ENCODE results near the gene MFSD6.

Gene MFSD6

DNA sequence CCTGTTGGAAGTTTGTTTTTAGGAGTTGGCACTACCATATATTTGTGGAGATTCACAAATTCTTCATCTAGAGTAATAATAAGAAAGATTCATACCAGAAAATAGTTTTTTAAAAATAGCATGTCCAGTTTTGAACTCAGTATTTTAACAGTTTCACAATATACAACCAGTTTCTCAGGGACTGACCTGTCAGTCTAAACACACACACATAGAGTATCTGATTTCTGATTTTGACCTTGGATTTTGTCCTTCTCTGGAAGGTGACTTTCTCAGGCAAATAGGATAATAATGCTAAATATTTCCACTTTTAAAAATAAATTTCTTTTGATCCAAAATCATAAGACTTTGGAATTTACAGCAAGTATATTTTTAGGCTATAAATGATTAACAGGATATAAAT, 32.0 kb downstream of the MFSD6 start:
- no peak for DNase-seq (ENCODE audit: low read depth)

DNA sequence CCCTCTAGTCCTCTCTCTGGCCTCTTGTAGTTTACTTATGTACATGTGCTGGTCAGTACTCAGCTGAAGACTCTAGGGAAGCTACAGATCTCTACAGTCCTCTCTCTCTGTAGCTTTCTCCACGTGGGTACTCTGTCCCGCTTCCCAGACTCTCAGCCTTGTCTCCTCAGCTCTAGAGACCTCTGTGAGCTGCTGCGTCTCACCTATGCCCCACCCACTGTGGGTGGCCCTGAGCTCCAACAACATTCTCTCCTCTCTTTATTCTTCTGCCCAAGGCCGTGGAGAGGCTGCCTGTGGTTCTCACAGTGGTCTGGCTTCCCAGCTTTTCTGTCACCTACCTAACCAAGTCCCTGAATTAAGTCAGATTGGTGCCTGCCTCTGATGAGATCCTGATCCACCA, 33.4 kb downstream of the MFSD6 start:
- no peak for DNase-seq (ENCODE audit: low read depth)

DNA sequence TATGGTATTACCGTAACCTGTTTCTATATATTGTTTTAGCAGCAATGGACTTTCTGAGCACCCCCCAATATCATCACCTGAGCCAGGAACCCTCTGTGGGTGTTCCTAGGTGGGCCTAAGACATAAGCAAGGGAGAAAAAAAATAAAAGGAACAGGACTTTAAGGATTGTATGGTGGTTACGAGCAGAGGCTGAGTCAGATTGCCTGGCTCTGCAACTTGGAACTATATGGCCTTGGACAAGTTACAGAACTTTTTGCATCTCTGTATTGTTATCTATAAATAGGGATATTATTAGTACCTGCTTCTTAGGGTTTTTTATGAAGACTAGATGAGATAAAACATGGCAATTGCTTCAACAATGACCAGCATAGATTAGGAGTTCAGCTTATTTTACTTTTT, 34.9 kb downstream of the MFSD6 start:
- DNase-seq (ENCODE audit: low read depth), result no peak

DNA sequence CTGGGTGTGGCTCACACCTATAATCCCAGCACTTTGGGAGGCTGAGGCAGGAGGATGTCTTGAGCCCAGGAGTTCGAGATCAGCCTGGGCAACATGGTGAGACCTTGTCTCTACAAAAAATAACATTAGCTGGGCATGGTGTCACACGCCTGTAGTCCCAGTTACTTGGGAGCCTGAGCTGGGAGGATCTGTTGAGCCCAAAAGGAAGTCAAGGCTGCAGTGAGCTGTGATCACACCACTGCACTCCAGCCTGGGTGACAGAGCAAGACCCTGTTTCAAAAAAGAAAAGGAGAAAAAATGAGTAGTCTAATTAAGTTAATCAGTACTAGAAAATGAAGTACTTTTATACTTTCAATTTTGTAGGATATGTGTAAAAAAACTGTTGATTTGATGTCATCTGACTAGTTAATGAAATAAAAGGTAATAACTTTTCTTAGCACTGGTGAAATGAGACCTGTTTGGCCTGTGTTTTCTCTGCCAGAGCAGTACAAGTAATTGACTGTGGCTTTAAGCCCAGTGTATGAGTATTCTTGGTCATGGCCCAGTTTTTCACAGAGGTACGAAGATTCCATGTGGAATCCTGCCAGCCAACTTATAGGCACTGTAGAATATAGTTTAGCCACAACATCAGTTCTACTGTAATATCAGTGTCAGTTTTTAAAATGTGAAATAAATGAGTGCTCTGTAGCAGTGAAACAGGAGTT, 35.8 kb downstream of the MFSD6 start:
- DNase-seq (ENCODE audit: low read depth), result peak; percentile 4

GRCh38 chr2:190444976-190445375, 36.8 kb downstream of the MFSD6 start:
- no peak for DNase-seq (ENCODE audit: low read depth)

DNA sequence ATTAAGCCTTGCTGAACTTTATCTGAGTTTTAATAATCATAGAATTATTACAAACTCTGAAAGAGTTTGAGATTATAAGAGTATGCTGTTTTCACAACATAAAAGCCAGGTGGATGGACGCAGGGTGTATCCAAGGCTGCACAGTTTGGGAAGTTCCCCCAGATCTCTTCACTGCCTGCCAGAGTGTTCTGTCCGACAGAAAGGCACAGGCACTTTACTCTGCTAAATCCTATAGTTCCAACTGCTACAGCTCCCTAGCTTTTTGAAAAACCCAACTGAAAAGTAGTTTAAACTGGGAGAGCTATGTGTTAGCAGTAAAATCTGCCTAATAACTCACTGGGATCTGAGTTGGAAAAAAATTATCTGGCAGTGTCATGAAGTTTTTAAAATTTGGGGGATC, 38.0 kb downstream of the MFSD6 start:
- DNase-seq (ENCODE audit: low read depth), result no peak

- no peak for DNase-seq (ENCODE audit: low read depth)
These were observed 38.8 kb downstream of the MFSD6 start for GRCh38 chr2:190446750-190447516.

- no peak for DNase-seq (ENCODE audit: low read depth)
These were observed 39.6 kb downstream of the MFSD6 start for GRCh38 chr2:190447766-190448165.

DNA sequence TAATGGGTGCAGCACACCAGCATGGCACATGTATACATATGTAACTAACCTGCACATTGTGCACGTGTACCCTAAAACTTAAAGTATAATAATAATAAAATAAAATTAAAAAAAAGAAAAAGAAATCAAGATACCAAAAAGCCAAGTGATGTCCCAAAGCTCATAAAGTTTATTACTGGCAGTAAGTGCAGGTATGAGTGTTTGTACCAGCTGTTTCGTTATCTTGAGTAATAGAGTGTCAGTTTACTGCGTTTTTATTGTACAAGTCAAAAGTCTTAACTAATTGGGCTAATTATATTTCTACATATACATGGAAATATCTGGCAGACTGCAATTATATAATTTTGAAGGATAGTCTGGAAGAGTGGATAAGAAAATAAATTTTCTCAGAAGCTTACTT, 41.8 kb downstream of the MFSD6 start:
- DNase-seq (ENCODE audit: low read depth), result no peak

- DNase-seq (ENCODE audit: low read depth), result no peak
These were observed 42.2 kb downstream of the MFSD6 start for GRCh38 chr2:190450363-190450762.

- DNase-seq (ENCODE audit: low read depth), result peak; percentile 66
These were observed 43.5 kb downstream of the MFSD6 start for GRCh38 chr2:190451561-190452176.

DNA sequence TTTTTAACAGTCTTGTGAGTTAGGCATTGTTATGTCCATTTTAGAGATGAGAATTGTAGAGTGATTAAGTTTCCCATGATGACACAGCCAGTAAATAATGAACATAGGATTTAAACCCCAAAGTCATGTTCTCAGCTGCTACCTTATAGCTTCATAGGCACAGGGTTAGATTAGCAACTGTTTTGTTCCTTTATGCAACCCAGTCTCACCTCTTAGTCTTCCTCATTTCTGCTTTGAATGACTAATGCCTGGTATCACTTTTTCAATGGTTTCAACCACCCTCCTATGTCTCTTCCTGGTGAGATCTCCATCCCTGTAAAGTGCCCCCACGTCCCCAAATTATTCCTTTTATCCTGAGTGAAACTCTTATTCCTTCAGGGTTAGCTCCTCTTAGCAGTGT, 44.3 kb downstream of the MFSD6 start:
- no peak for DNase-seq (ENCODE audit: low read depth)

- no peak for DNase-seq (ENCODE audit: low read depth)
These were observed 46.6 kb downstream of the MFSD6 start for GRCh38 chr2:190454795-190455194.

DNA sequence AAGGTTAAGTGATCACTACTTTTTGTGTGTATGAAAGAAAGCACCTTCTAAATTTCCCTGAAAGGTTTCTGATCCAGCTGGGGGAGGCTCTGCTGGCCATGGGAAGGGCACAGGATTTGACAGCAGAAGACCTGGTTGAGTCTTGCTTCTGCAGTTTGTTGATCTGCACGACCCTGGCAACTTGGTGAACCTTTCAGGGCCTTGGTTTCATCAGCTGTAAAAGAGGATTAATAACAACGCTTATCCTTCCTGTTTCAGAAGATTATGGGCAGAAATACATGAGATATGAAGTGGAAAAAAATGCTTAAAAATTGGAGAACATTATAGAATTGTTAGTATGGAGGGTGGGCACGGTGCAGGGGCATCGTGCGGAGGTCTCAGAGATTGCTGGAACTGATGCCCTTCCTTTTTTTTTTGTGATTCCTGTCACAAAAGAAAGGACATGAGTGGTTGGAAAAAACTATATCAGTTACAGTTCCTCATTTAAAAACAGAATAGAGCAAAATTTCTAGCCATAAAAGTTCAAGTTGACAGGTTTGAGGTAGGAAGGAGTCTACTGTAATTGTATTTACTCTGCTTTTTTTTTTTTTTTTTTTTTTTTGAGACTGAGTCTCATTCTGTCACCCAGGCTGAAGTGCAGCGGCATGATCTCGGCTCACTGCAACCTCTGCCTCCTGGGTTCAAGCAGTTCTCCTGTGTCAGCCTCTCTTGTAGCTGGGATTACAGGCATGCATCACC, 47.4 kb downstream of the MFSD6 start:
- DNase-seq (ENCODE audit: low read depth), result no peak

DNA sequence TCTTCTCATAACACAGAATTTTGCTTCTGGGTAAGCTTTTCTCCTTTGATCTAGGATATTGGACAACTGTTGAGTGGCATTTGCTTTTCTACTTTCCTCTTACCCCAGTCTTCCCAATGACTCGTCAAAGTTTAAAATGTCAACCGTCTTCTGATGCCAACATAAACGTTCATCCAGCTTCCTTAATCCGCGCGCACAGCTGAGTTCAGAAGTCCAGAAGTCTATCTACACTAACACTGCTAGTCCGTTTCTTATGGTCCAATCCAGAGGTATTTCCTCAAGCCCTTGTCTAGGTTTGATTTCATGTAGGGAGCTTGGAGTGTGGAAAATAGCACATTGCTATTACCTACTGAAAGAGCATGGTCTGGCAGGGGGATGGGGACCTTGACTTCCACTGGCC, 48.7 kb downstream of the MFSD6 start:
- DNase-seq (ENCODE audit: low read depth), result no peak

- no peak for DNase-seq (ENCODE audit: low read depth)
These were observed 49.1 kb downstream of the MFSD6 start for GRCh38 chr2:190457256-190457655.

- no peak for DNase-seq (ENCODE audit: low read depth)
These were observed 50.4 kb downstream of the MFSD6 start for GRCh38 chr2:190458352-190459107.

- no peak for DNase-seq (ENCODE audit: low read depth)
These were observed 51.7 kb downstream of the MFSD6 start for GRCh38 chr2:190459881-190460280.

- no peak for DNase-seq (ENCODE audit: low read depth)
These were observed 52.3 kb downstream of the MFSD6 start for GRCh38 chr2:190460487-190460886.

DNA sequence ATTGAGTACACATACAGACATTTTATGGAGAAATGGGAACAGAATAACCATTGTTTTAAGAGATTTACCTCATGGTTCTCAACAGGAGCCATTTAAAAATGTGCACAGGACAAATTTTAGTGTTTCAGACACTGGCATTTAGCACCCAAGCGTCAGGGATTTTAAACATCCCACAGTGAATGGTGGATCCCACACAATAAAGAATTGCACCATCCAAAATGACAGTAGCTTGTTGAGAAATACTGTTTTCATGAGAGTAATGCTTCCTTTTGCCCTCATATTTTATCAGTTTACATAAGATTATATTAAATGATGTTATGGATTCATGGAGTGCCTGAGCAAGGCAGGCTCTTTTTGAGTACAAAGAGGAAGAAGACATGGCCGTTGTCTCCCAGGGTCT, 54.0 kb downstream of the MFSD6 start:
- DNase-seq (ENCODE audit: low read depth), result no peak

DNA sequence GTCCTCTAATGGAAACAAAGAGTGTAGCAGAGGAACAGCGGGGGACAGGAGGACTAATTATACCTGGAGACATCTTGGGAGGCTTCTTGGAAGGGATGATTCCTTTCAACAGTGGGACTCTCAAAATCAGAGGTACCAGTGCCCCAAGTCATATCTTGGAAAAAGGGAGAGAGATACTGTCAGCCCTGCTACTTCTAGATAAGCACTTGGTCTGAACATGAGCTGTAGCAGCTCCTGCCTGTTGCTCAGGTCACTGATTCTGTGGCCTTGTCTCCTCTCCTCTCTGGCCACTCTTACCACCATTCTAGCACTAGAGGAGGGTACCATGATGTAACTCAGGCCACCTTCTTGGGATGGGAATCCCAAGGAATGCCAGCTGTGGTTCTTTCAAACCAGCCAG, 54.5 kb downstream of the MFSD6 start:
- DNase-seq (ENCODE audit: low read depth), result no peak

GRCh38 chr2:190465060-190465459, 56.9 kb downstream of the MFSD6 start:
- DNase-seq (ENCODE audit: low read depth), result no peak
